ENCODE measurements around the gene ARHGEF40. TPM values are rescaled to one million over a fixed set of nuclear protein-coding genes. Genes with fewer than 3 reads are reported as not detected.

ARHGEF40 gene
- polyA plus RNA-seq, 4 donors = 2.2 to 26.1 (median 7.2) TPM

Other genes starting within 250 kb of the ARHGEF40 start
- under 1 TPM in 2 of 4 donors, not detected in 2; 0.09 to 0.12 TPM for gene RNASE3, start 178.9 kb upstream of the ARHGEF40 start, polyA plus RNA-seq
- 1 to 10 TPM in 1 of 4 donors, under 1 TPM in 1, not detected in 2; 0.92 to 3.4 TPM for gene RNASE2, start 114.8 kb upstream of the ARHGEF40 start, polyA plus RNA-seq
- 100 to 1,000 TPM in 1 of 4 donors, 10 to 100 TPM in 3; 68.5 to 119 (median 77.5) TPM for gene METTL17, start 80.3 kb upstream of the ARHGEF40 start, polyA plus RNA-seq
- under 1 TPM in 3 of 4 donors, not detected in 1; 0.04 to 0.67 (median 0.16) TPM for gene SLC39A2, start 71.0 kb upstream of the ARHGEF40 start, polyA plus RNA-seq
- 100 to 1,000 TPM in 1 of 4 donors, 10 to 100 TPM in 3; 44.5 to 129 (median 71.4) TPM for gene NDRG2, start 45.2 kb upstream of the ARHGEF40 start, polyA plus RNA-seq
- under 1 TPM in 2 of 4 donors, not detected in 2; 0.10 to 0.34 TPM for gene TPPP2, start 40.1 kb upstream of the ARHGEF40 start, polyA plus RNA-seq
- under 1 TPM in 1 of 4 donors, not detected in 3; 0.04 TPM for gene RNASE13, start 35.5 kb upstream of the ARHGEF40 start, polyA plus RNA-seq
- under 1 TPM in 1 of 4 donors, not detected in 3; 0.04 TPM for gene RNASE7, start 27.9 kb upstream of the ARHGEF40 start, polyA plus RNA-seq
- not detected for gene RNASE8, start 12.5 kb upstream of the ARHGEF40 start, polyA plus RNA-seq
- gene ZNF219, start 28.4 kb downstream of the ARHGEF40 start, polyA plus RNA-seq = 10 to 100 TPM; 42.4 to 69.8 (median 59.6) TPM
- 100 to 1,000 TPM in 2 of 4 donors, 10 to 100 TPM in 2; 57.9 to 245 (median 101) TPM for gene TMEM253, start 30.8 kb downstream of the ARHGEF40 start, polyA plus RNA-seq
- not detected for gene OR5AU1, start 85.8 kb downstream of the ARHGEF40 start, polyA plus RNA-seq
- 100 to 1,000 TPM; 325 to 716 (median 510) TPM for gene HNRNPC, start 199.1 kb downstream of the ARHGEF40 start, polyA plus RNA-seq
- gene RPGRIP1, start 209.8 kb downstream of the ARHGEF40 start, polyA plus RNA-seq = under 1 TPM in 2 of 4 donors, not detected in 2; 0.44 to 0.73 TPM